Mucosa of descending colon (tissue), 3 donors: ENCODE measurements around the gene SPDEF. TPM values are rescaled to one million over a fixed set of nuclear protein-coding genes. Genes with fewer than 3 reads are reported as not detected.

ENCODE experiments used
- ATAC-seq: fragments of 200-7000 bp; cut with Tn5 transposase; one replicate; pipeline ENCODE4 v1.9.1; 2020; ENCODE audit warnings: mild to moderate bottlenecking, moderate library complexity
- DNase-seq, 3 donors: peaks; one replicate each; pipeline ENCODE4 v3.0.0-alpha.2; 2020
- H3K36me3 ChIP-seq: fragments of 200-600 bp; one replicate; pipeline ENCODE4 v1.8.0; 2021; ENCODE audit warnings: low read depth, mild to moderate bottlenecking
- H3K4me1 ChIP-seq: fragments of 200-600 bp; one replicate; pipeline ENCODE4 v1.8.0; 2021; ENCODE audit warnings: low read depth, mild to moderate bottlenecking
- H3K4me3 ChIP-seq: fragments of 200-600 bp; one replicate; pipeline ENCODE4 v1.8.0; 2021; ENCODE audit warnings: mild to moderate bottlenecking
- H3K9me3 ChIP-seq: fragments of 200-600 bp; one replicate; pipeline ENCODE4 v1.8.0; 2021; ENCODE audit warnings: mild to moderate bottlenecking
- intact Hi-C, 2 donors: fragments of 100-400 bp; cut with DNase I in 1 of 2; cut with micrococcal nuclease in 1 of 2; formaldehyde crosslinking; loops; one replicate each; pipeline versions ENCODE4 v1.11.0 to v1.11.1; 2022; cut with DNase I, micrococcal nuclease
- total RNA-seq, 3 donors: library from RNA; stranded (reverse); fragmentation: NEBNext Ultra II Directional in 2 of 3; extraction: Animal tissue kit (Norgen Biotek cat#: 25700) in 2 of 3; gene quantifications; one replicate each; pipeline versions ENCODE4 v1.2.1 to v1.2.4, GENCODE V29; 2021 to 2023
- TF ChIP-seq, protein P1 (sequence below): fragments of 200-600 bp; IDR thresholded peaks from one replicate; pipeline ENCODE4 v1.8.0; 2022; ENCODE audit warnings: antibody characterized with exemption, mild to moderate bottlenecking
- donor health status: DM: no; HTN: no; CAD: no; lungs with moderate emphysema.
- donor health status: DM: no; HTN: no; CAD: no.
- donor health status: DM: no; HTN: yes; CAD: no.

Gene SPDEF
- total RNA-seq, 3 donors from 2014 or later, result 13.8 to 49.1 (median 38.2) TPM

DNA sequence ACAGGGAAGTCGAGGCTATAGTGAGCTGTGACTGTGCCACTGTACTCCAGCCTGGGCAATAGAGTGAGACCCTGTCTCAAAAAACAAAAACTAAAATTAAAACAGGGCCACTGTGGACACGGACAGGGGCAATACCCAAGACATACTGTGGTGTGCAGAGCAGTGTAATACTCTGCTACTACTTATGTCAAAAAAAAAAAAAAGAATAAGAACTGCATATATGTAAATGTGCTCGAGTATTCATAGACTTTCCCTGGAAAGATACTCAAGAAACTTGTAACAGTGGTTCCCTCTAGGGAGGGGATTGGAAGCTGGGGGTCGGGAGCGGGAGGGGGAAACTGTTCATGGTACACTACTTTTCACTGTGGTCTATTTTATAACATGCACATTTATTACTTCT, 15.9 kb downstream of the SPDEF start:
- Histone ChIP-seq H3K36me3 (no peaks in the 10 kb centered on the region), H3K4me1 (peaks cover 18% of the 10 kb centered on the region), H3K9me3 (no peaks in the 10 kb centered on the region), H3K4me3 (no peak overlapping the region)
- TF ChIP-seq, protein P1, sequence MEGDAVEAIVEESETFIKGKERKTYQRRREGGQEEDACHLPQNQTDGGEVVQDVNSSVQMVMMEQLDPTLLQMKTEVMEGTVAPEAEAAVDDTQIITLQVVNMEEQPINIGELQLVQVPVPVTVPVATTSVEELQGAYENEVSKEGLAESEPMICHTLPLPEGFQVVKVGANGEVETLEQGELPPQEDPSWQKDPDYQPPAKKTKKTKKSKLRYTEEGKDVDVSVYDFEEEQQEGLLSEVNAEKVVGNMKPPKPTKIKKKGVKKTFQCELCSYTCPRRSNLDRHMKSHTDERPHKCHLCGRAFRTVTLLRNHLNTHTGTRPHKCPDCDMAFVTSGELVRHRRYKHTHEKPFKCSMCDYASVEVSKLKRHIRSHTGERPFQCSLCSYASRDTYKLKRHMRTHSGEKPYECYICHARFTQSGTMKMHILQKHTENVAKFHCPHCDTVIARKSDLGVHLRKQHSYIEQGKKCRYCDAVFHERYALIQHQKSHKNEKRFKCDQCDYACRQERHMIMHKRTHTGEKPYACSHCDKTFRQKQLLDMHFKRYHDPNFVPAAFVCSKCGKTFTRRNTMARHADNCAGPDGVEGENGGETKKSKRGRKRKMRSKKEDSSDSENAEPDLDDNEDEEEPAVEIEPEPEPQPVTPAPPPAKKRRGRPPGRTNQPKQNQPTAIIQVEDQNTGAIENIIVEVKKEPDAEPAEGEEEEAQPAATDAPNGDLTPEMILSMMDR, result no peak
- DNase-seq (no peak), ATAC-seq (no peak)
- intact Hi-C loops, result no loop called here

DNA sequence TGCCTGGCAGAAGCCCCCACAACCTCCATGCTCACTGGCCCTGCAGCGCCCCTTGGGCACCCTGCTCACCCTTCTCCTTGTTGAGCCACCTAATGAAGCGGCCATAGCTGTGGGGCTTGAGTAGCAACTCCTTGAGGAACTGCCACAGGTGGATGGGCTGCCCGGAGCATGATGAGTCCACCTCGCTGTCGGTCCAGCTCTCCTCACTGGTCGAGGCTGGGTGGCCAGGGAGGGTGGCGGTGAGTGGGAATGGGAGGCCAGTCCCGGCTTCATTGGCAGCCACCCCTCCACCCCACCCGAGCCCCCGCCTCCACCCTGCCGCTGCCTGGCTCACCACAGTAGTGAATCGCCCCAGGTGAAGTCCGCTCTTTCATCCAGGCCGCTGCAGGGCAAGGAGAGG, 16.9 kb downstream of the SPDEF start:
- Histone ChIP-seq H3K9me3 (no peaks in the 10 kb centered on the region), H3K4me3 (no peak overlapping the region), H3K36me3 (no peaks in the 10 kb centered on the region), H3K4me1 (peaks cover 20% of the 10 kb centered on the region)
- ATAC-seq, result no peak
- intact Hi-C loops, result no loop called here
- DNase-seq, result no peak
- TF ChIP-seq, protein P1, result no peak

DNA sequence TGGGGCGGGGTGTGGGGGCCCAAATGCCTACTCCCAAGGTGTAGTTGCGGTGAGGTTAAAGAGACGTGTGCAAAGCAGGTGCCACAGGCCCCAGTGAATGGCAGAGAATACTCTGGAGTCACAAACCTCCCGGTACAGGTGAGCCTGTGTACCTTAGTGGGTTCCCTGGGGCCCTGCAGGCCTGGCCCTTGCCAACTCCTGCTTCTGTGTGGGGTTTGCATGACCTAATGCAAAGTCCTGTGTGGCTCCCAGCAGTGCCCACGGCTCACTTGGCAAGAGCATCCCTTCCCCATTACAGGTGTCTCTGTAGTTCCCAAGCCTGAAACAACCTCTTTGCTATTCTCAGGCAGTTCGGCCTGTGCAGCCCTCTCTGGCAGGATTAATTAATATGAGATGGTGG, 17.5 kb downstream of the SPDEF start:
- peaks cover 20% of the 10 kb centered on the region for H3K4me1 ChIP-seq
- DNase-seq, result peak in 1 of 3 donors; percentile 45
- H3K36me3 ChIP-seq, result no peaks in the 10 kb centered on the region
- intact Hi-C loops, result no loop called here
- no peaks in the 10 kb centered on the region for H3K9me3 ChIP-seq
- no peak for ATAC-seq
- no peak overlapping the region for H3K4me3 ChIP-seq
- TF ChIP-seq, protein P1, result no peak

DNA sequence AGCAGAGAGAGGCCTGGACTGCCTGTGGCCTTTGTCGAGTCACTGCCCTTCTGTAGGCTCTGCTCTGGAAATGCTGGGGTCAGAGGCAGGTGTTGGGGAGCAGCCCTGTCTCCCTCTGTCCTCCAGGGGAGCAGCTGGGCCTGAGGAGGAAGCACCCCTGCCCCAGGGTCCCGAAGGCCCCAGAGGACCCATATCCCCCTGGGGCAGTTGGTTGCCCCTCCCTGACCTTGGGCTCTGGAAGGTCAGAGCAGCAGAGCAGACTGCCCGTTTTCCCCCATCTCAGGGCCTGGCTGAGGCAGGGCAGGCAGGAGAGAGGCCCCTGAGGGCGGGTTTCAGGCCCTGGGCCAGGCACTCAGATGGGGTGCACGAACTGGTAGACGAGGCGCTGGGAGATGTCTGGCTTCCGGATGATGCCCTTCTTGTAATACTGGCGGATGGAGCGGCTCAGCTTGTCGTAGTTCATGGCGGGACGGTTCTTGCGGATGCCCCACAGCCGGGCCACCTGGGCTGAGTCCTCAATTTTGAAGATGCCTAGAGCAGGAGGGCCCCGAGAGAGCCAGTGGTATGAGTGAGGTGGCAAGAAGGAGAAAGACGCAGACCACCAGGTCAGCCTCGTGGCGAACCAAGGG, 18.1 kb downstream of the SPDEF start:
- no peaks in the 10 kb centered on the region for H3K9me3 ChIP-seq
- H3K4me1 ChIP-seq, result peaks cover 20% of the 10 kb centered on the region
- ATAC-seq, result no peak
- TF ChIP-seq, protein P1, result no peak
- no peak overlapping the region for H3K4me3 ChIP-seq
- no peaks in the 10 kb centered on the region for H3K36me3 ChIP-seq
- intact Hi-C loops, result no loop called here
- no peak for DNase-seq

DNA sequence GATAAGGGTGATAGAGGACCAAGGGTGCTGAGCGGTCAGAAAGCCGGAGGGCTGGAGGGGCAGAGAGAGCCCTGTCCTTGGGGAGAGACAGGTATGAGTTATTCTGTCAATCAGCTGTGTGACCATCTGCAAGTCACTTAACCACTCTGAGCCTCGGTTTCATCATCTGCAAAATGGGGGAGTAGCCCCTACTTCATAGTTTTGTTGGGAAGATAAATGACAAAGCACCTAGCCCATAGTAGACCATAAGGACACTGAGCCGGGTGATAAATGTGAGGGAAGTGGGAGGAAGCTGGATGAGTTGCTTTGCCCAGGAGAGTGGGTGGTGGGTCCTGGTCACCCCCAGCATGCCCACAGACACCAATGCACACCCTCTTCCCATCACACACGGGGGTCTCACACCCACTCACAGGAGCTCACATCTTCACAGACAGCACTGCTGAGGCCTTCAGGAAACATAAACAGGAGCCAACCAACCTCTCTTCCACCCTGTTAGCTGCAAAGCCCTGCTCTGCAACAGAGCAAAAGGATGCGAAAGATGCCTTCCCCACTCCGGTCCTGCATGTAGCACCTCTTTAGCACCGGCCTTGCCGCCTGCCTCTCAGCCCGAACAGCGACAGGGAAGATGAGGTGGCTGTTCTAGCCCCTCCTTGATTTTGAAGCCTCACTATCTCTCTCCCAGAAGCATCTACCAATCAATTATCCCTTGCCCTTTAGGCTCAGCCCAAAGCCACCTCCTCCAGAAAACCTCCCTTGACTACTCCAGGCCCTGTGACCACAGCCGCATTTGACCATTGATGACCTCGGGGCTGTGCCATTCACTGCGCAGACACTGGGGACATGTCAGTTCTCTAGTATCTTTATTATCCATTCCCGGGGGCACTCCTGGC, 18.9 kb downstream of the SPDEF start:
- ATAC-seq (no peak), DNase-seq (no peak)
- no peaks in the 10 kb centered on the region for H3K36me3 ChIP-seq
- H3K9me3 ChIP-seq, result no peaks in the 10 kb centered on the region
- TF ChIP-seq, protein P1, result no peak
- intact Hi-C loops, result no loop called here
- H3K4me3 ChIP-seq, result no peak overlapping the region
- peaks cover 20% of the 10 kb centered on the region for H3K4me1 ChIP-seq
